Astrocyte of the cerebellum (primary cell): ENCODE measurements around the gene UBAC1.
"Not testable (repeated sequence)": the region's sequence is repeated elsewhere in the genome, so short reads cannot be mapped to it uniquely, and the experiment has no call there.

Experiments used
- DNase-seq: peaks from one replicate; pipeline ENCODE4 v3.0.0-alpha.2; 2011; ENCODE audit warnings: low read depth
- H3K4me3 ChIP-seq: 2 replicates; pipeline ENCODE4 v1.5.1; 2011; ENCODE audit warnings: mild to moderate bottlenecking, low read depth, low read length, moderate library complexity
- CTCF ChIP-seq: IDR thresholded peaks from 2 replicates; pipeline ENCODE4 v1.5.1; 2012; ENCODE audit warnings: low read length, low read depth, moderate library complexity, mild to moderate bottlenecking; ENCODE audit errors: missing control alignments
- in situ Hi-C: cut with HindIII; loops from 2 replicates; pipeline ENCODE4 v1.10.0; 2017; ENCODE audit warnings: low sequenced_read_pairs

Gene UBAC1

DNA sequence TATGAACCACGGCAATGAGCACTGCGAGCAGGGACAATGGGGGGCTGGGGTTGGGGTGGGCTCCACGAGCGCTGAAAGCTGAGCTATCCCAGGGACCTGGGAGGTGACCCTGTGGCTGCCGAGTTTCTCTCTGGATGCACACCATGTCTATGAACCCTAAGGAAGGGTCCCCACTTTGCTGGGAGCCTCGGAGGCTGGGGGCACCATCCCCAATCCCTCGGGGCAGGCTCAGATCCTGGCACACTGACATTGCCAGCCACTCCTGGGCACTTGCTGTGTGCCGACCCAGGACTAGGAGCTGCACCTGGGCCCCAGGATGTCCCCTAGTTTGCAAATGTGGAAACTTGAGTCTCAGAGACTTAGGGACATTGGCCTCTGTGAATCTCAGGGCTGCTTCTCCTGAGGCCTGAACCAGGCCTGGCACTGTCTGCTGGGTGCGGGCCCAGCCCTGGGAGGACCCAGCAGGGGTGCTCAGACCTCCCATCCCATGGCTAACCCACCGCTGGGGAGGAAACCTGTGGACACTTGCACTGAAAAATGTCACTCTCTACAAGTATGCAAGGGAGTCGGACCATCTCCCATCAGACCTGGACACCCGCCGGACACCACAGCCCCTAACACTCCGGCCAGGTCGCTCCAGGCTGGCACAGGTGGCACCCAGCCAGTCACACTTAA is 40.8 kb downstream of the UBAC1 start:
- TF ChIP-seq CTCF, result no peak
- H3K4me3 ChIP-seq, result no peak overlapping the region
- in situ Hi-C loops, result no loop called here
- DNase-seq, result no peak

- no peak for DNase-seq
- no peak for TF ChIP-seq CTCF
- in situ Hi-C loops, result no loop called here
- no peak overlapping the region for H3K4me3 ChIP-seq
Measured at GRCh38 chr9:135919318-135919890, 41.8 kb downstream of the UBAC1 start.

DNA sequence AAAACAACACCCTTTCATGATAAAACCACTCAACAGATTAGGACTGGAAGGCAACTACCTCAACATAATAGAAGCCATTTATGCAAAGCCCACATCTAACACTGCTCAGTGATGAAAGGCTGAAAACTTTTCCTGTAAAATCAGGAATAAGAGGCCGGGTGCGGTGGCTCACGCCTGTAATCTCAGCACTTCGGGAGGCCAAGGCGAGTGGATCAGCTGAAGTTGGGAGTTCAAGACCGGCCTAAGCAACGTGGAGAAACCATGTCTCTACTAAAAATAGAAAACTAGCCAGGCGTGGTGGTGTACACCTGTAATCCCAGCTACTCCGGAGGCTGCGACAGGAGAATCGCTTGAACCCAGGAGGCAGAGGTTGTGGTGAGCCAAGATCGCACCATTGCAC is 44.9 kb downstream of the UBAC1 start:
- H3K4me3 ChIP-seq, in situ Hi-C loops, DNase-seq: not testable (repeated sequence)

DNA sequence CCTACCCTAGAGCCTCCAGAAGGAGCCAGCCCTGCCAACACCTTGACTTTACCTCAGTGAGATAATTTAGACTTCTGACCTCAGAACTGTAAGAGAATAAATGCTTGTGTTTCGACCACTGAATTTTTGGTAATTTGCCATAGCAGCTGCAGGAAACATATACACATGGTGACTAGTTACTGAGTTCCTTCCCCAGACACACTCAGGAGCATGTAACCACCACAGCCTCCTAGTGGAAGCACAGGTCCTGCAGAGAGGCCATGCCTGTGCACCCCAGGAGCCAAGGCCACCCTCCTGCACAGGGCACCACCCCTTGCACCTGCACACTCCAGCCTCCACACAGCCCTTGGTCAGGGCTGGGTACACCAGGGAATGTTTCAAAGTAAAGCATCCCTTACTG is 46.3 kb downstream of the UBAC1 start:
- DNase-seq, result no peak
- in situ Hi-C loops, result no loop called here
- H3K4me3 ChIP-seq, result no peak overlapping the region
- peak; percentile 5 for TF ChIP-seq CTCF

- DNase-seq, H3K4me3 ChIP-seq, in situ Hi-C loops: not testable (repeated sequence)
Measured at GRCh38 chr9:135911233-135911632, 49.9 kb downstream of the UBAC1 start.

DNA sequence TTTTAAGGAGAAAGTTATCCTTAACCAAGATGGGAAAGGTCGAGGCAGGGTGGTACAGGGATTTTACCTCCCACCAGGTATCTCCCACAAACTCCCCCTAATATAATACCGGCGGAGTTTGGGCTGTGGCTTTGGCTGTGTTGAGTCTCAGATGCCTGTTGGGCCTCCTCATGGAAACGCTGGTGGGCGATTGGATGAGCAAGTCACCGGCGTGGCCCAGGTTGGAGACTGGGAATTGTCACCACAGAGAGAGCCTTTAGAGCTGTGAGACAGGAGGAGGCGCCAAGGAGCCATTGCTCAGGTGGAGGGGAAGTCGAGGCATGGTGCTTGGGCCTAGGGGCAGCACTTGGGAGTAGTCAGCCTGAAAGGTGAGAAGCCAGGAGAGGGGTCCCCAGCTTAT is 50.4 kb downstream of the UBAC1 start:
- TF ChIP-seq CTCF, result no peak
- no peak overlapping the region for H3K4me3 ChIP-seq
- in situ Hi-C loops, result no loop called here
- no peak for DNase-seq

- no peak for TF ChIP-seq CTCF
- in situ Hi-C loops, result no loop called here
- no peak for DNase-seq
- no peak overlapping the region for H3K4me3 ChIP-seq
Measured at GRCh38 chr9:135910216-135910615, 51.0 kb downstream of the UBAC1 start.
